HepG2 (cell line): Measurements from ENCODE around the gene ATP11B. TPM values are rescaled to one million over a fixed set of nuclear protein-coding genes. Genes with fewer than 3 reads are reported as not detected.

Experiments
- ATAC-seq: fragments of 200-7000 bp; cut with Tn5 transposase; 3 replicates; pipeline ENCODE4 v1.9.1; 2020; ENCODE audit warnings: mild to moderate bottlenecking, moderate library complexity
- BruUV-seq: library from RNA; stranded (reverse); fragments of 400-500 nt; replicated peaks from 2 replicates; lab custom pipeline; 2021; lab: Mats Ljungman, UMichigan
- CTCF ChIA-PET: fragments of 300-600 bp; formaldehyde crosslinking; extraction: SDS; loops from one replicate; lab custom pipeline; 2021; ENCODE audit warnings: low total read pairs, inconsistent platforms, low intra/inter-chr PET ratio; lab: Yijun Ruan, JAX
- POLR2A ChIA-PET: fragments of 350-600 bp; sonication (Branson Sonifier 250); formaldehyde crosslinking; loops from one replicate; lab custom pipeline; 2020; ENCODE audit warnings: antibody characterized with exemption, inconsistent platforms; lab: Yijun Ruan, JAX
- DNase-seq: peaks from one replicate; pipeline ENCODE4 v3.0.0-alpha.2; 2015; ENCODE audit warnings: low spot score
- FAIRE-seq: peaks from 3 replicates; lab custom pipeline; 2011; peaks lifted over from hg19 to GRCh38; lab: Jason Lieb, UNC
- H2AFZ ChIP-seq: one replicate; pipeline ENCODE4 v1.6.1; 2011; ENCODE audit warnings: low read length, inconsistent platforms
- H3K27ac ChIP-seq: fragments of 300-600 bp; 3 replicates; pipeline ENCODE4 v1.8.0; 2011; ENCODE audit warnings: mixed run types, mild to moderate bottlenecking, mixed read lengths, low read length, inconsistent platforms; ENCODE audit not compliant: insufficient read depth; ENCODE audit errors: extremely low read length
- H3K27me3 ChIP-seq, 2 experiments: fragments of 200-600 bp in 1 of 2; 2 replicates in 1 of 2; 3 replicates in 1 of 2; pipeline versions ENCODE4 v1.6.0 to v1.8.0; 2011; ENCODE audit warnings: low read length in 2 of 2, mild to moderate bottlenecking in 2 of 2, moderate library complexity in 2 of 2, inconsistent platforms in 1 of 2; ENCODE audit not compliant: insufficient read depth in 2 of 2, control insufficient read depth in 1 of 2
- H3K36me3 ChIP-seq, 2 experiments: fragments of 200-600 bp in 1 of 2; replicated peaks in 1 of 2; 2 replicates in 1 of 2; 3 replicates in 1 of 2; pipeline versions ENCODE4 v1.5.1 to v1.8.0; 2011; ENCODE audit warnings: low read length in 2 of 2, inconsistent platforms in 1 of 2; ENCODE audit not compliant: insufficient read depth in 2 of 2, control insufficient read depth in 1 of 2
- H3K4me1 ChIP-seq: 2 replicates; pipeline ENCODE4 v1.5.1; 2012; ENCODE audit warnings: low read length, inconsistent platforms; ENCODE audit not compliant: insufficient read depth
- H3K4me2 ChIP-seq: 2 replicates; pipeline ENCODE4 v1.6.0; 2011; ENCODE audit warnings: low read depth, low read length, inconsistent platforms
- H3K4me3 ChIP-seq, 3 experiments: fragments of 200-600 bp in 1 of 3; sonication (generic), shearing (Covaris generic) in 1 of 3; replicated peaks in 1 of 3; 2 replicates each; pipeline ENCODE4 v1.5.1; 2011 to 2016; ENCODE audit warnings: low read length in 3 of 3, inconsistent platforms in 2 of 3, low read depth in 2 of 3, mild to moderate bottlenecking in 2 of 3, control low read depth in 1 of 3, mixed read lengths in 1 of 3; ENCODE audit not compliant: insufficient read depth in 1 of 3
- H3K79me2 ChIP-seq: one replicate; pipeline ENCODE4 v1.6.1; 2011; ENCODE audit warnings: low read length, inconsistent platforms; ENCODE audit not compliant: insufficient read depth
- H3K9ac ChIP-seq: 2 replicates; pipeline ENCODE4 v1.6.0; 2011; ENCODE audit warnings: mild to moderate bottlenecking, low read depth, low read length, inconsistent platforms; ENCODE audit not compliant: insufficient read depth
- H3K9me3 ChIP-seq: 2 replicates; pipeline ENCODE4 v1.5.1; 2012; ENCODE audit warnings: mild to moderate bottlenecking, low read length
- H4K20me1 ChIP-seq: 2 replicates; pipeline ENCODE4 v1.6.0; 2011; ENCODE audit warnings: inconsistent platforms, mild to moderate bottlenecking, low read length, moderate library complexity; ENCODE audit not compliant: insufficient read depth
- BATF2 ChIP-seq: sonication (generic); formaldehyde crosslinking; IDR thresholded peaks from 2 replicates; pipeline ENCODE4 v1.8.0; 2022; ENCODE audit warnings: mild to moderate bottlenecking, missing genetic modification reagents, moderate library complexity
- GATAD1 ChIP-seq: IDR thresholded peaks from 2 replicates; pipeline ENCODE4 v1.6.1; 2016; ENCODE audit warnings: missing genetic modification reagents, missing compliant biosample characterization
- HNRNPLL ChIP-seq: fragments of 200-400 bp; formaldehyde crosslinking; IDR thresholded peaks from 2 replicates; pipeline ENCODE4 v1.6.1; 2017; ENCODE audit warnings: mild to moderate bottlenecking, low read depth, low read length; ENCODE audit not compliant: poor library complexity, severe bottlenecking
- IKZF1 ChIP-seq: fragments of 450-650 bp; IDR thresholded peaks from 2 replicates; pipeline ENCODE4 v1.7.1; 2016
- KMT2B ChIP-seq: IDR thresholded peaks from 2 replicates; pipeline ENCODE4 v1.6.1; 2016; ENCODE audit warnings: missing genetic modification reagents, missing compliant biosample characterization
- PAF1 ChIP-seq: IDR thresholded peaks from 2 replicates; pipeline ENCODE4 v1.6.1; 2016; ENCODE audit warnings: missing genetic modification reagents, missing compliant biosample characterization
- PRPF4 ChIP-seq: fragments of 200-400 bp; formaldehyde crosslinking; IDR thresholded peaks from 2 replicates; pipeline ENCODE4 v1.6.1; 2016; ENCODE audit warnings: low read length, low read depth; ENCODE audit not compliant: poor library complexity, severe bottlenecking
- SCMH1 ChIP-seq: sonication (generic); formaldehyde crosslinking; IDR thresholded peaks from 2 replicates; pipeline ENCODE4 v1.9.0; 2021; ENCODE audit warnings: missing genetic modification reagents, mild to moderate bottlenecking, borderline replicate concordance
- ZBTB49 ChIP-seq: sonication (generic); formaldehyde crosslinking; IDR thresholded peaks from 2 replicates; pipeline ENCODE4 v1.4.0; 2020; ENCODE audit warnings: missing genetic modification reagents, borderline replicate concordance
- ZKSCAN8 ChIP-seq: IDR thresholded peaks from 2 replicates; pipeline ENCODE4 v1.6.1; 2016; ENCODE audit warnings: borderline replicate concordance, missing genetic modification reagents, missing compliant biosample characterization
- ZNF12 ChIP-seq: sonication (generic); formaldehyde crosslinking; IDR thresholded peaks from 2 replicates; pipeline ENCODE4 v1.5.0; 2020; ENCODE audit warnings: missing genetic modification reagents
- ZNF234 ChIP-seq: sonication (generic); formaldehyde crosslinking; conservative IDR thresholded peaks from 2 replicates; pipeline ENCODE4 v1.5.1; 2020; ENCODE audit warnings: mild to moderate bottlenecking, missing genetic modification reagents
- ZNF382 ChIP-seq: sonication (generic); formaldehyde crosslinking; IDR thresholded peaks from 2 replicates; pipeline ENCODE4 v1.5.0; 2020; ENCODE audit warnings: missing genetic modification reagents, mild to moderate bottlenecking, borderline replicate concordance
- ZNF800 ChIP-seq: sonication (generic); formaldehyde crosslinking; IDR thresholded peaks from 2 replicates; pipeline ENCODE4 v1.4.0; 2020; ENCODE audit warnings: missing genetic modification reagents
- ZNF850 ChIP-seq: sonication (generic); formaldehyde crosslinking; conservative IDR thresholded peaks from 2 replicates; pipeline ENCODE4 v1.9.0; 2021; ENCODE audit warnings: mild to moderate bottlenecking, missing genetic modification reagents
- ZSCAN20 ChIP-seq: sonication (generic); formaldehyde crosslinking; IDR thresholded peaks from 2 replicates; pipeline ENCODE4 v1.4.0; 2020; ENCODE audit warnings: missing genetic modification reagents, mild to moderate bottlenecking, borderline replicate concordance
- WGBS: methylation state at CpG from one replicate; pipeline ENCODE4 v1.1.6; 2017; ENCODE audit warnings: low lambda C conversion rate; 5-methylcytosine and 5-hydroxymethylcytosine counted together
- in situ Hi-C: cut with HindIII; loops from 2 replicates; pipeline ENCODE4 v1.10.0; 2017; ENCODE audit warnings: low pct_unique_long_range_greater_than_20kb; ENCODE audit not compliant: extremely low pct_ligation_motif_present
- intact Hi-C: fragments of 100-400 bp; cut with micrococcal nuclease; formaldehyde crosslinking; loops from one replicate; pipeline ENCODE4 v1.10.0; 2022; ENCODE audit not compliant: unreplicated experiment
- polyA plus RNA-seq, 8 experiments: library from polyadenylated mRNA; depleted of rRNA in 3 of 8; stranded (reverse) in 7 of 8; unstranded in 1 of 8; fragments of >200 nt; fragmentation: Illumina TruSeq in 4 of 8; extraction: Trizol in 4 of 8; gene quantifications; 2 replicates each; pipeline versions ENCODE4 v1.2.1 to v1.2.3, GENCODE V29; 2011 to 2016; ENCODE audit warnings: low read depth in 4 of 8, missing spikeins in 1 of 8, mixed read lengths in 1 of 8; ENCODE audit not compliant: insufficient read depth in 1 of 8
- total RNA-seq, 5 experiments: library from RNA; depleted of rRNA; stranded (reverse); fragments of >200 nt; fragmentation: Illumina TruSeq; extraction: Trizol; gene quantifications; 2 replicates each; pipeline ENCODE4 v1.2.3, GENCODE V29; 2016; ENCODE audit warnings: low read depth in 1 of 5

Gene ATP11B
- total and polyA plus RNA-seq, 2 of the 13 experiments (the other 11 are each of a cell fraction or from before 2014, with no cell fraction given) = 10.1 to 22.9 TPM

- intact Hi-C loops = no loop called here
- TF ChIP-seq SCMH1 (CRISPR knock-in tag) (no peak), KMT2B (CRISPR knock-in tag) (no peak), HNRNPLL (no peak), ZBTB49 (no peak), ZNF850 (CRISPR knock-in tag) (no peak), PAF1 (CRISPR knock-in tag) (no peak)
- TF ChIP-seq, all 625 proteins: peak for 0
- Histone ChIP-seq H3K27ac (no peak overlapping the region), H3K9ac (no peak overlapping the region), H3K4me2 (no peak overlapping the region), H3K36me3 (no peaks in the 10 kb centered on the region), H3K4me1 (no peaks in the 10 kb centered on the region), H4K20me1 (no peaks in the 10 kb centered on the region; the same call in 1 of the 2 replicates), H3K9me3 (no peaks in the 10 kb centered on the region), H3K4me3 (no peak overlapping the region), H3K27me3 (no peaks in the 10 kb centered on the region), H3K79me2 (no peaks in the 10 kb centered on the region), H2AFZ (no peak overlapping the region)
- no TSS peak for BruUV-seq
- FAIRE-seq (no peak), ATAC-seq (no peak), DNase-seq (no peak)
- in situ Hi-C loops = no loop called here
- POLR2A ChIA-PET = no interaction called here
- WGBS = 89% methylated on average over 4 of the region's 4 CpGs
- CTCF ChIA-PET = no interaction called here
Observed at GRCh38 chr3:182803596-182803995, 10.3 kb downstream of the ATP11B start.

- Histone ChIP-seq H3K4me1 (no peaks in the 10 kb centered on the region), H3K79me2 (no peaks in the 10 kb centered on the region), H3K4me2 (no peak overlapping the region), H3K9ac (no peak overlapping the region), H3K27me3 (no peaks in the 10 kb centered on the region), H3K4me3 (no peak overlapping the region), H3K27ac (no peak overlapping the region), H3K9me3 (no peaks in the 10 kb centered on the region), H2AFZ (no peak overlapping the region), H3K36me3 (no peaks in the 10 kb centered on the region), H4K20me1 (no peaks in the 10 kb centered on the region; the same call in 1 of the 2 replicates)
- 90% methylated on average over 1 of the region's 1 CpG for WGBS
- intact Hi-C loops (no loop called here), in situ Hi-C loops (no loop called here)
- BruUV-seq = no TSS peak
- ATAC-seq = no peak
- CTCF ChIA-PET = no interaction called here
- DNase-seq = no peak
- FAIRE-seq = no peak
- POLR2A ChIA-PET = no interaction called here
- no peak for TF ChIP-seq BATF2 (CRISPR knock-in tag)
- TF ChIP-seq ZSCAN20 (CRISPR knock-in tag) = no peak
- TF ChIP-seq IKZF1 = no peak
- no peak for TF ChIP-seq PRPF4
- no peak for TF ChIP-seq ZNF382 (CRISPR knock-in tag)
- TF ChIP-seq ZNF12 (CRISPR knock-in tag) = no peak
- no peak for TF ChIP-seq ZKSCAN8 (CRISPR knock-in tag)
- no peak for TF ChIP-seq ZNF234 (CRISPR knock-in tag)
- no peak for TF ChIP-seq ZNF800 (CRISPR knock-in tag)
- no peak for TF ChIP-seq GATAD1 (CRISPR knock-in tag)
Observed at GRCh38 chr3:182807061-182807460, 13.8 kb downstream of the ATP11B start.
